ENCODE data around the gene MRPS18C. TPM values are rescaled to one million over a fixed set of nuclear protein-coding genes. Genes with fewer than 3 reads are reported as not detected.

The MRPS18C gene
- total and polyA plus RNA-seq, 9 of the 15 experiments (the other 6 are each of a cell fraction or from before 2014, with no cell fraction given), result 54.3 to 390 (median 138) TPM

Other genes with a start within 250 kb of the MRPS18C start
- gene COQ2, start 171.3 kb upstream of the MRPS18C start, total RNA-seq (2014; rRNA removed), result 8.5 and 10.4 TPM in 2 replicates
- 11.8 and 13.6 TPM in 2 replicates for gene COQ2, start 171.3 kb upstream of the MRPS18C start, total RNA-seq (2014; rRNA removed; fragmentation: Illumina TruSeq; extraction: Trizol)
- gene COQ2, start 171.3 kb upstream of the MRPS18C start, total RNA-seq (2015; rRNA removed; fragmentation: Illumina TruSeq; extraction: Trizol), result 11.9 TPM in 2 replicates
- 11.1 and 11.6 TPM in 2 replicates for gene COQ2, start 171.3 kb upstream of the MRPS18C start, total RNA-seq (2021)
- 8.9 and 13.5 TPM in 2 replicates for gene COQ2, start 171.3 kb upstream of the MRPS18C start, polyA plus RNA-seq (2011; rRNA removed)
- 11.4 and 13.4 TPM in 2 replicates for gene COQ2, start 171.3 kb upstream of the MRPS18C start, polyA plus RNA-seq (2014; fragmentation: Illumina TruSeq; extraction: Trizol)
- 1 to 10 TPM; 1.9 to 2.9 TPM for gene COQ2, start 171.3 kb upstream of the MRPS18C start, polyA plus RNA-seq (2014; fragmentation: Nextera tagmentation; extraction: Ambion mirVana)
- 12.9 and 13.2 TPM in 2 replicates for gene COQ2, start 171.3 kb upstream of the MRPS18C start, polyA plus RNA-seq (2014; rRNA removed)
- 0.04 and 0.14 TPM in 2 replicates for gene HPSE, start 121.2 kb upstream of the MRPS18C start, total RNA-seq (2014; rRNA removed)
- gene HPSE, start 121.2 kb upstream of the MRPS18C start, total RNA-seq (2014; rRNA removed; fragmentation: Illumina TruSeq; extraction: Trizol), result 0.15 and 0.26 TPM in 2 replicates
- 0.15 TPM in 1 of 2 replicates, not detected in the other for gene HPSE, start 121.2 kb upstream of the MRPS18C start, total RNA-seq (2015; rRNA removed; fragmentation: Illumina TruSeq; extraction: Trizol)
- 0.20 and 0.22 TPM in 2 replicates for gene HPSE, start 121.2 kb upstream of the MRPS18C start, total RNA-seq (2021)
- 0.14 and 0.42 TPM in 2 replicates for gene HPSE, start 121.2 kb upstream of the MRPS18C start, polyA plus RNA-seq (2011; rRNA removed)
- 0.06 and 0.08 TPM in 2 replicates for gene HPSE, start 121.2 kb upstream of the MRPS18C start, polyA plus RNA-seq (2014; fragmentation: Illumina TruSeq; extraction: Trizol)
- under 1 TPM; 0.01 to 0.04 TPM for gene HPSE, start 121.2 kb upstream of the MRPS18C start, polyA plus RNA-seq (2014; fragmentation: Nextera tagmentation; extraction: Ambion mirVana)
- gene HPSE, start 121.2 kb upstream of the MRPS18C start, polyA plus RNA-seq (2014; rRNA removed), result 0.29 TPM in 1 of 2 replicates, not detected in the other
- gene HELQ, start 235 bp upstream of the MRPS18C start, total RNA-seq (2014; rRNA removed), result 15.2 and 16.3 TPM in 2 replicates
- 11.9 and 12.7 TPM in 2 replicates for gene HELQ, start 235 bp upstream of the MRPS18C start, total RNA-seq (2014; rRNA removed; fragmentation: Illumina TruSeq; extraction: Trizol)
- 11.3 and 12.6 TPM in 2 replicates for gene HELQ, start 235 bp upstream of the MRPS18C start, total RNA-seq (2015; rRNA removed; fragmentation: Illumina TruSeq; extraction: Trizol)
- gene HELQ, start 235 bp upstream of the MRPS18C start, total RNA-seq (2021), result 11.0 and 13.5 TPM in 2 replicates
- gene HELQ, start 235 bp upstream of the MRPS18C start, polyA plus RNA-seq (2011; rRNA removed), result 11.6 and 13.1 TPM in 2 replicates
- gene HELQ, start 235 bp upstream of the MRPS18C start, polyA plus RNA-seq (2014; fragmentation: Illumina TruSeq; extraction: Trizol), result 10.9 and 12.7 TPM in 2 replicates
- gene HELQ, start 235 bp upstream of the MRPS18C start, polyA plus RNA-seq (2014; fragmentation: Nextera tagmentation; extraction: Ambion mirVana), result 1 to 10 TPM; 3.5 to 5.6 TPM
- 9.2 and 15.7 TPM in 2 replicates for gene HELQ, start 235 bp upstream of the MRPS18C start, polyA plus RNA-seq (2014; rRNA removed)
- 18.4 and 27.0 TPM in 2 replicates for gene ABRAXAS1, start 29.0 kb downstream of the MRPS18C start, total RNA-seq (2014; rRNA removed)
- 22.4 and 26.0 TPM in 2 replicates for gene ABRAXAS1, start 29.0 kb downstream of the MRPS18C start, total RNA-seq (2014; rRNA removed; fragmentation: Illumina TruSeq; extraction: Trizol)
- gene ABRAXAS1, start 29.0 kb downstream of the MRPS18C start, total RNA-seq (2015; rRNA removed; fragmentation: Illumina TruSeq; extraction: Trizol), result 17.9 and 22.1 TPM in 2 replicates
- gene ABRAXAS1, start 29.0 kb downstream of the MRPS18C start, total RNA-seq (2021), result 27.6 and 30.9 TPM in 2 replicates
- 43.2 and 48.3 TPM in 2 replicates for gene ABRAXAS1, start 29.0 kb downstream of the MRPS18C start, polyA plus RNA-seq (2011; rRNA removed)
- 37.6 and 37.7 TPM in 2 replicates for gene ABRAXAS1, start 29.0 kb downstream of the MRPS18C start, polyA plus RNA-seq (2014; fragmentation: Illumina TruSeq; extraction: Trizol)
- 10 to 100 TPM; 10.8 to 13.7 TPM for gene ABRAXAS1, start 29.0 kb downstream of the MRPS18C start, polyA plus RNA-seq (2014; fragmentation: Nextera tagmentation; extraction: Ambion mirVana)
- 20.6 and 32.9 TPM in 2 replicates for gene ABRAXAS1, start 29.0 kb downstream of the MRPS18C start, polyA plus RNA-seq (2014; rRNA removed)
- 7.9 and 14.0 TPM in 2 replicates for gene GPAT3, start 80.0 kb downstream of the MRPS18C start, total RNA-seq (2014; rRNA removed)
- gene GPAT3, start 80.0 kb downstream of the MRPS18C start, total RNA-seq (2014; rRNA removed; fragmentation: Illumina TruSeq; extraction: Trizol), result 15.1 and 18.8 TPM in 2 replicates
- gene GPAT3, start 80.0 kb downstream of the MRPS18C start, total RNA-seq (2015; rRNA removed; fragmentation: Illumina TruSeq; extraction: Trizol), result 16.1 and 17.0 TPM in 2 replicates
- gene GPAT3, start 80.0 kb downstream of the MRPS18C start, total RNA-seq (2021), result 14.9 and 15.0 TPM in 2 replicates
- 12.8 and 14.0 TPM in 2 replicates for gene GPAT3, start 80.0 kb downstream of the MRPS18C start, polyA plus RNA-seq (2011; rRNA removed)
- gene GPAT3, start 80.0 kb downstream of the MRPS18C start, polyA plus RNA-seq (2014; fragmentation: Illumina TruSeq; extraction: Trizol), result 12.0 and 12.3 TPM in 2 replicates
- 1 to 10 TPM; 4.1 to 7.2 TPM for gene GPAT3, start 80.0 kb downstream of the MRPS18C start, polyA plus RNA-seq (2014; fragmentation: Nextera tagmentation; extraction: Ambion mirVana)
- 9.4 and 13.1 TPM in 2 replicates for gene GPAT3, start 80.0 kb downstream of the MRPS18C start, polyA plus RNA-seq (2014; rRNA removed)